ENCODE results near the gene MRPL36. TPM values are rescaled to one million over a fixed set of nuclear protein-coding genes. Genes with fewer than 3 reads are reported as not detected.

Gene MRPL36
- total and polyA plus RNA-seq, 2 donors (not counting 3 experiments of a cell fraction or from before 2014, with no cell fraction given) = 70.3 to 72.7 TPM

DNA sequence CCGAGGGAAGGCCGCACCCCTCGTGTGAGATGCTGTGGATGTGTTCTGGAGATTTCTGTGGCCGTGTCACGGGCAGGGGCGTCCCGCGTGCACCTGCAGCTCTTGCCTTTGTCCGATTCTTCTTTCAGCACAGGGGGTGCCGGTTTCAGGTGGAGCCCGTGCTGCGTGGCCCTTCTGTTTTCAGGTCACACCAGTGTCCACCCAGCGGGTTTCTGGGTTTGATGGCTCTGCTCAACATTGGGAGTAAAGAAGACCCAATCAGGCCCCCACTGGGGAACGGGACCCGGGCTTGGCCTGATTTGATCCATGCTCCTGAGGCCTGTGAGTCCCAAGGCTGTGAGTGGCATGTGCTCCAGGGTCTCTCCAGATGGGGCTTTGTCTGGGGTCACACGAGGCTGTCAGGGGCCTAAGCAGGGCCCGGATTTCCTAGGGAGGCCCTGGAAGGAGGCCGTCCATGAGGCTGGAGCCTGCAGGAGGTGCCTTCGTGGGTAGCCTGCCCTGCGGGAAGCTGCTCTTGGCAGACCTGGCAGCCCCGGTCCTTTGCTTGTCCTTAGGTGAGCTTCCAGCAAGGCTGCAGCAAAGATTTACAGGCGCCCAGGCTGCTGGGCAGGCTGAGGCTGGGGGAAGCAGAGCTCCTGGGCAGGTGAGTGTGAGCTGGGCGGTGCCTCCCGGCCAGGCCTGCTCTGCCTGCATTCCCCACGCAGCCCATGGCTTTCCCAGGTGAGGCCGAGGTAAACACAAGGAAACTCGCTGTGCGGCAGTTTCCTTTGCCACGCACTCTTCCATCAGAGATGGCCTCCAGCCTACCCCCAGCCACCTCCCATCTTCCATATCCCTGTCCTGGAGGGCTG lies 12.8 kb downstream of the MRPL36 start:
- intact Hi-C loops (cut with micrococcal nuclease) = no loop called here
- Histone ChIP-seq H3K4me2 (ENCODE audit: insufficient read depth, low read length) (no peak overlapping the region), H2AFZ (ENCODE audit: low read depth, low read length) (no peak overlapping the region), H4K20me1 (replicated peaks; ENCODE audit: control insufficient read depth, extremely low read depth, insufficient read depth, low read length) (no peaks in the 10 kb centered on the region), H3K79me2 (ENCODE audit: control insufficient read depth, insufficient read depth, low read length) (no peaks in the 10 kb centered on the region), H3K9me3 (replicated peaks; ENCODE audit: control insufficient read depth, insufficient read depth, low read length) (no peaks in the 10 kb centered on the region), H3K27me3 (ENCODE audit: control insufficient read depth in 2 of 2, insufficient read depth in 2 of 2, low read length in 2 of 2) (no peaks in the 10 kb centered on the region), H3K4me3 (replicated peaks in 1 of 3; ENCODE audit: insufficient read depth in 1 of 3, low read depth in 1 of 3, low read length in 3 of 3) (no peak overlapping the region), H3K36me3 (ENCODE audit: control insufficient read depth in 2 of 2, extremely low read depth in 1 of 2, insufficient read depth in 2 of 2, low read length in 2 of 2) (no peaks in the 10 kb centered on the region), H3K4me1 (ENCODE audit: control insufficient read depth, extremely low read depth, insufficient read depth, low read length) (peaks cover 21% of the 10 kb centered on the region), H3K9ac (replicated peaks; ENCODE audit: extremely low read depth, insufficient read depth, low read length) (no peak overlapping the region), H3K9me1 (replicated peaks; ENCODE audit: control insufficient read depth, extremely low read depth, insufficient read depth, low read length) (no peaks in the 10 kb centered on the region), H3K27ac (ENCODE audit: insufficient read depth, low read depth, low read length) (no peak overlapping the region)
- TF ChIP-seq POLR2A (IDR thresholded peaks at IDR 0.05; ENCODE audit: low read depth, low read length) = no peak
- TF ChIP-seq CTCF (IDR thresholded peaks at IDR 0.05; ENCODE audit: extremely low read depth in 1 of 2, insufficient read depth in 1 of 2, low read depth in 1 of 2, low read length in 2 of 2) = no peak
- TF ChIP-seq, protein P1, sequence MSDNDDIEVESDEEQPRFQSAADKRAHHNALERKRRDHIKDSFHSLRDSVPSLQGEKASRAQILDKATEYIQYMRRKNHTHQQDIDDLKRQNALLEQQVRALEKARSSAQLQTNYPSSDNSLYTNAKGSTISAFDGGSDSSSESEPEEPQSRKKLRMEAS (IDR thresholded peaks at IDR 0.05; ENCODE audit: insufficient read depth, insufficient read length) = no peak
- no peak for TF ChIP-seq EZH2 (IDR thresholded peaks at IDR 0.05; ENCODE audit: borderline replicate concordance, low read depth, low read length, severe bottlenecking)
- TF ChIP-seq GATA2 (IDR thresholded peaks at IDR 0.05; ENCODE audit: insufficient read depth, insufficient read length, low read depth, low read length) = no peak
- TF ChIP-seq FOS (IDR thresholded peaks at IDR 0.05; ENCODE audit: borderline replicate concordance, insufficient read depth, low read length) = no peak
- no peak for TF ChIP-seq MYC (IDR thresholded peaks at IDR 0.05; ENCODE audit: low read depth, low read length)
- no peak for TF ChIP-seq JUN (IDR thresholded peaks at IDR 0.05; ENCODE audit: borderline replicate concordance, insufficient read depth, insufficient read length, low read depth)
- no peak for TF ChIP-seq POLR2AphosphoS5 (IDR thresholded peaks at IDR 0.05; ENCODE audit: insufficient read depth, low read depth, low read length)
- POLR2A ChIA-PET = no interaction called here
- dilution Hi-C loops (cut with MboI; ENCODE audit: extremely low pct_ligation_motif_present, low sequenced_read_pairs) = no loop called here
- CTCF ChIA-PET = interaction anchor here (1.0 kb wide), 1 partner anchor 23 kb away, joined by 4 read pairs; no protein-coding TSS in a partner anchor
- BruUV-seq (replicated peaks) = no TSS peak
- no peak for FAIRE-seq
- no peak for DNase-seq (ENCODE audit: low read depth, low spot score)

Measured in endothelial cell of umbilical vein (primary cell).